H9 (cell line): ENCODE results near the gene CHCHD3. TPM values are rescaled to one million over a fixed set of nuclear protein-coding genes. Genes with fewer than 3 reads are reported as not detected.

Source experiments
- DNase-seq: peaks from one replicate; pipeline ENCODE4 v3.0.0-alpha.2; 2017
- H2AFZ ChIP-seq: one replicate; pipeline ENCODE4 v1.6.1; 2013; ENCODE audit warnings: mild to moderate bottlenecking, low read length, control low read depth, moderate library complexity
- H2AK5ac ChIP-seq: 2 replicates; pipeline ENCODE4 v1.6.1; 2013; ENCODE audit warnings: low read length, control low read depth, mixed read lengths; ENCODE audit not compliant: insufficient read length
- H2BK120ac ChIP-seq: one replicate; pipeline ENCODE4 v1.6.1; 2013; ENCODE audit warnings: low read depth, mild to moderate bottlenecking, low read length, control low read depth, inconsistent platforms; ENCODE audit not compliant: poor library complexity, severe bottlenecking
- H2BK12ac ChIP-seq: 2 replicates; pipeline ENCODE4 v1.6.1; 2013; ENCODE audit warnings: low read length, control low read depth, mixed read lengths, low read depth; ENCODE audit not compliant: insufficient read length
- H2BK15ac ChIP-seq: 2 replicates; pipeline ENCODE4 v1.6.1; 2013; ENCODE audit warnings: low read depth, low read length, control low read depth
- H2BK20ac ChIP-seq: one replicate; pipeline ENCODE4 v1.6.1; 2013; ENCODE audit warnings: low read depth, mild to moderate bottlenecking, low read length, control low read depth, inconsistent platforms; ENCODE audit not compliant: poor library complexity, severe bottlenecking
- H2BK5ac ChIP-seq: 2 replicates; pipeline ENCODE4 v1.6.1; 2013; ENCODE audit warnings: low read length, control low read depth, mixed read lengths; ENCODE audit not compliant: insufficient read length
- H3K14ac ChIP-seq: 2 replicates; pipeline ENCODE4 v1.6.1; 2013; ENCODE audit warnings: low read length, control low read depth; ENCODE audit not compliant: insufficient read depth
- H3K18ac ChIP-seq: 2 replicates; pipeline ENCODE4 v1.6.1; 2013; ENCODE audit warnings: low read depth, mild to moderate bottlenecking, mixed read lengths, low read length, control low read depth; ENCODE audit not compliant: insufficient read length
- H3K23ac ChIP-seq: 2 replicates; pipeline ENCODE4 v1.6.1; 2013; ENCODE audit warnings: low read length, control low read depth, mixed read lengths, low read depth; ENCODE audit not compliant: insufficient read length
- H3K23me2 ChIP-seq: 2 replicates; pipeline ENCODE4 v1.6.1; 2013; ENCODE audit warnings: low read depth, mild to moderate bottlenecking, mixed read lengths, low read length, control low read depth; ENCODE audit not compliant: insufficient read length, poor library complexity, severe bottlenecking
- H3K27ac ChIP-seq: 2 replicates; pipeline ENCODE4 v1.5.1; 2013; ENCODE audit warnings: low read length, control low read depth, mixed read lengths, low read depth; ENCODE audit not compliant: insufficient read length
- H3K27me3 ChIP-seq: 2 replicates; pipeline ENCODE4 v1.6.1; 2013; ENCODE audit warnings: low read length, control low read depth, inconsistent platforms; ENCODE audit not compliant: insufficient read depth
- H3K4ac ChIP-seq: 2 replicates; pipeline ENCODE4 v1.6.1; 2013; ENCODE audit warnings: low read depth, mild to moderate bottlenecking, control low read depth, inconsistent platforms, low read length, moderate library complexity
- H3K4me1 ChIP-seq: 2 replicates; pipeline ENCODE4 v1.6.1; 2013; ENCODE audit warnings: low read length, control low read depth, inconsistent platforms; ENCODE audit not compliant: insufficient read depth
- H3K4me2 ChIP-seq: 2 replicates; pipeline ENCODE4 v1.6.1; 2013; ENCODE audit warnings: low read length, control low read depth, mixed read lengths; ENCODE audit not compliant: insufficient read length, insufficient read depth
- H3K56ac ChIP-seq: 2 replicates; pipeline ENCODE4 v1.6.1; 2013; ENCODE audit warnings: low read depth, mild to moderate bottlenecking, mixed read lengths, low read length, control low read depth; ENCODE audit not compliant: insufficient read length
- H3K79me1 ChIP-seq: 2 replicates; pipeline ENCODE4 v1.6.1; 2013; ENCODE audit warnings: low read depth, mild to moderate bottlenecking, moderate library complexity, low read length, control low read depth, inconsistent platforms; ENCODE audit not compliant: insufficient read depth, poor library complexity, severe bottlenecking
- H3K79me2 ChIP-seq: 2 replicates; pipeline ENCODE4 v1.6.1; 2013; ENCODE audit warnings: low read length, control low read depth, inconsistent platforms; ENCODE audit not compliant: insufficient read depth
- H3K9ac ChIP-seq: 2 replicates; pipeline ENCODE4 v1.6.1; 2013; ENCODE audit warnings: low read length, control low read depth, mixed read lengths; ENCODE audit not compliant: insufficient read length; ENCODE audit errors: extremely low read depth
- H3K9me3 ChIP-seq: one replicate; pipeline ENCODE4 v1.6.1; 2013; ENCODE audit warnings: low read depth, low read length, inconsistent platforms; ENCODE audit not compliant: control insufficient read depth
- H3T11ph ChIP-seq: one replicate; pipeline ENCODE4 v1.6.1; 2013; ENCODE audit warnings: mild to moderate bottlenecking, low read length, control low read depth, inconsistent platforms
- H4K20me1 ChIP-seq: one replicate; pipeline ENCODE4 v1.6.1; 2013; ENCODE audit not compliant: control insufficient read depth, insufficient read length, insufficient read depth
- H4K5ac ChIP-seq: 2 replicates; pipeline ENCODE4 v1.6.1; 2013; ENCODE audit warnings: low read depth, mild to moderate bottlenecking, mixed read lengths, low read length, control low read depth; ENCODE audit not compliant: insufficient read length
- H4K8ac ChIP-seq: replicated peaks from 2 replicates; pipeline ENCODE4 v1.6.1; 2013; ENCODE audit warnings: low read length, control low read depth, mixed read lengths, low read depth; ENCODE audit not compliant: insufficient read length
- H4K91ac ChIP-seq: 2 replicates; pipeline ENCODE4 v1.6.1; 2013; ENCODE audit warnings: low read depth, mild to moderate bottlenecking, moderate library complexity, mixed read lengths, low read length, control low read depth; ENCODE audit not compliant: insufficient read length
- H3K27ac Mint-ChIP-seq, 3 experiments: 2 replicates in 2 of 3; 3 replicates in 1 of 3; pipeline ENCODE4 v1.8.0; 2020 to 2021; ENCODE audit warnings: mixed read lengths in 3 of 3, mild to moderate bottlenecking in 1 of 3, moderate library complexity in 1 of 3
- H3K27me3 Mint-ChIP-seq: 2 replicates; pipeline ENCODE4 v1.8.0; 2021; ENCODE audit warnings: low read depth, mild to moderate bottlenecking, moderate library complexity, mixed read lengths
- H3K36me3 Mint-ChIP-seq, 3 experiments: 2 replicates in 2 of 3; 3 replicates in 1 of 3; pipeline ENCODE4 v1.8.0; 2020 to 2021; ENCODE audit warnings: low read depth in 3 of 3, mixed read lengths in 3 of 3; ENCODE audit not compliant: insufficient read depth in 1 of 3
- H3K4me1 Mint-ChIP-seq, 2 experiments: 2 replicates each; pipeline ENCODE4 v1.8.0; 2020; ENCODE audit warnings: mixed read lengths in 2 of 2
- H3K4me3 Mint-ChIP-seq, 2 experiments: 2 replicates in 1 of 2; 3 replicates in 1 of 2; pipeline ENCODE4 v1.8.0; 2020 to 2021; ENCODE audit warnings: mild to moderate bottlenecking in 2 of 2, mixed read lengths in 2 of 2, moderate library complexity in 1 of 2
- H3K9me3 Mint-ChIP-seq, 2 experiments: 2 replicates in 1 of 2; 3 replicates in 1 of 2; pipeline ENCODE4 v1.8.0; 2020; ENCODE audit warnings: mild to moderate bottlenecking in 2 of 2, mixed read lengths in 2 of 2, moderate library complexity in 1 of 2
- WGBS: extraction: QIAGEN DNeasy Blood & Tissue Kit; methylation state at CpG from one replicate; pipeline ENCODE4 v1.1.7; 2013; ENCODE audit warnings: missing lambda C conversion rate, low lambda C conversion rate, mixed read lengths; ENCODE audit not compliant: insufficient read length; ENCODE audit errors: extremely low coverage; 5-methylcytosine and 5-hydroxymethylcytosine counted together
- total RNA-seq: library from RNA; stranded (reverse); gene quantifications from 2 replicates; pipeline ENCODE4 v1.2.1, GENCODE V29; 2021
- TF ChIP-seq, protein P1 (sequence below): fragments of 200-600 bp; sonication (generic); conservative IDR thresholded peaks from 3 replicates; pipeline ENCODE4 v1.8.0; 2021; ENCODE audit warnings: antibody characterized with exemption, mild to moderate bottlenecking

CHCHD3 gene
- total RNA-seq, 1 experiment from 2014 or later, result 104 TPM

DNA sequence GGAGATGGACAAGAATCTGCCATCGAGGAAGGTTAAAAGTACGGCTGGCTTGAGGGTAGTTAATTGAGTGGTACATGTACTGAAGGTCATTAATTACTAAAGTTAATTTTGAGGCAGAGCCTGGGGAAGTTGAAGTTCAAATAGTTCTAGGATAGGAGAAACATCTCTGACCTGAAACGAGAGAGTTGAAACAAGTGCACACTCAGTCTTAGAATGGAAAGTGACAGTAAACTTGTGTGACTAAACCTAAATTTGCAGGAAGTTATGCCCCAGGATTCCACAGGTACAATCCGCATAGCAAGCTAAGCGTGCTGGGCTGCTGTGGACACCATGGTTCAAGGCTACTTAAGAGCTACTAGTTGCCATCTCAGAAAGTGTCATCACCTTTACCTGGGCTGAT is 209.9 kb downstream of the CHCHD3 start:
- Histone ChIP-seq H2BK12ac (no peak overlapping the region), H3K4me1 (0 out of 2 replicates have a peak, but pooled peaks cover 3% of the 10 kb centered on the region), H3K9me3 (no peaks in the 10 kb centered on the region), H2AK5ac (no peak overlapping the region), H3K27me3 (no peaks in the 10 kb centered on the region), H3K4ac (no peak overlapping the region), H3K79me1 (no peaks in the 10 kb centered on the region), H3K56ac (no peak overlapping the region), H3T11ph (no peak overlapping the region), H3K14ac (no peak overlapping the region), H3K27ac (no peak overlapping the region), H2AFZ (no peak overlapping the region), H3K79me2 (no peaks in the 10 kb centered on the region), H3K18ac (no peak overlapping the region), H3K4me2 (no peak overlapping the region), H2BK20ac (no peak overlapping the region), H4K91ac (no peak overlapping the region), H4K8ac (no peak overlapping the region), H2BK120ac (no peak overlapping the region), H2BK5ac (peak overlapping the region; percentile 81), H2BK15ac (no peak overlapping the region), H3K9ac (no peak overlapping the region), H3K23ac (no peak overlapping the region), H4K20me1 (no peaks in the 10 kb centered on the region), H4K5ac (no peak overlapping the region), H3K23me2 (no peaks in the 10 kb centered on the region)
- Mint-ChIP-seq H3K27me3 (no peaks in the 10 kb centered on the region), H3K4me3 (no peak overlapping the region), H3K36me3 (no peaks in the 10 kb centered on the region; a peak in 1 of 7 replicates), H3K9me3 (no peaks in the 10 kb centered on the region), H3K27ac (no peak overlapping the region), H3K4me1 (peaks cover 8 to 12% of the 10 kb centered on the region in 2 experiments)
- TF ChIP-seq, protein P1, sequence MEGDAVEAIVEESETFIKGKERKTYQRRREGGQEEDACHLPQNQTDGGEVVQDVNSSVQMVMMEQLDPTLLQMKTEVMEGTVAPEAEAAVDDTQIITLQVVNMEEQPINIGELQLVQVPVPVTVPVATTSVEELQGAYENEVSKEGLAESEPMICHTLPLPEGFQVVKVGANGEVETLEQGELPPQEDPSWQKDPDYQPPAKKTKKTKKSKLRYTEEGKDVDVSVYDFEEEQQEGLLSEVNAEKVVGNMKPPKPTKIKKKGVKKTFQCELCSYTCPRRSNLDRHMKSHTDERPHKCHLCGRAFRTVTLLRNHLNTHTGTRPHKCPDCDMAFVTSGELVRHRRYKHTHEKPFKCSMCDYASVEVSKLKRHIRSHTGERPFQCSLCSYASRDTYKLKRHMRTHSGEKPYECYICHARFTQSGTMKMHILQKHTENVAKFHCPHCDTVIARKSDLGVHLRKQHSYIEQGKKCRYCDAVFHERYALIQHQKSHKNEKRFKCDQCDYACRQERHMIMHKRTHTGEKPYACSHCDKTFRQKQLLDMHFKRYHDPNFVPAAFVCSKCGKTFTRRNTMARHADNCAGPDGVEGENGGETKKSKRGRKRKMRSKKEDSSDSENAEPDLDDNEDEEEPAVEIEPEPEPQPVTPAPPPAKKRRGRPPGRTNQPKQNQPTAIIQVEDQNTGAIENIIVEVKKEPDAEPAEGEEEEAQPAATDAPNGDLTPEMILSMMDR, result no peak
- no peak for DNase-seq
- WGBS, result no CpG with 5 or more reads among the region's 5 CpGs
